Mesothelial cell of epicardium (in vitro differentiated cells): ENCODE data around the gene MYBPC2. TPM values are rescaled to one million over a fixed set of nuclear protein-coding genes. Genes with fewer than 3 reads are reported as not detected.

Source experiments
- DNase-seq, 2 experiments: peaks; one replicate each; pipeline ENCODE4 v3.0.0; 2021; ENCODE audit warnings: low spot score in 2 of 2; ENCODE audit not compliant: unreplicated experiment in 2 of 2
- H3K27ac Mint-ChIP-seq: 2 replicates; pipeline ENCODE4 v1.8.0; 2021; ENCODE audit warnings: mixed read lengths
- H3K27me3 Mint-ChIP-seq: 2 replicates; pipeline ENCODE4 v1.8.0; 2021; ENCODE audit warnings: low read depth, mixed read lengths
- H3K36me3 Mint-ChIP-seq: 2 replicates; pipeline ENCODE4 v1.8.0; 2021; ENCODE audit warnings: mixed read lengths
- H3K4me1 Mint-ChIP-seq: 2 replicates; pipeline ENCODE4 v1.8.0; 2021; ENCODE audit warnings: mixed read lengths
- H3K4me3 Mint-ChIP-seq: 2 replicates; pipeline ENCODE4 v1.8.0; 2021; ENCODE audit warnings: mild to moderate bottlenecking, moderate library complexity, mixed read lengths
- H3K9me3 Mint-ChIP-seq: 2 replicates; pipeline ENCODE4 v1.8.0; 2021; ENCODE audit warnings: mixed read lengths
- CTCF ChIP-seq: fragments of 200-600 bp; sonication (generic); IDR thresholded peaks from one replicate; pipeline ENCODE4 v1.5.0; 2021; ENCODE audit warnings: antibody characterized with exemption; ENCODE audit not compliant: unreplicated experiment
- total RNA-seq: library from RNA; stranded (reverse); gene quantifications from 3 replicates; pipeline ENCODE4 v1.2.1, GENCODE V29; 2021

MYBPC2 gene
- total RNA-seq, 1 donor from 2014 or later = 1.2 TPM

- no peak for DNase-seq
- H3K27me3 Mint-ChIP-seq = peaks cover 18% of the 10 kb centered on the region
- H3K4me3 Mint-ChIP-seq = no peak overlapping the region
- peaks cover 2% of the 10 kb centered on the region for H3K36me3 Mint-ChIP-seq
- TF ChIP-seq CTCF = no peak
- H3K4me1 Mint-ChIP-seq = peaks cover 3% of the 10 kb centered on the region
- no peak overlapping the region for H3K27ac Mint-ChIP-seq
- H3K9me3 Mint-ChIP-seq = no peaks in the 10 kb centered on the region
Measured at GRCh38 chr19:50501186-50501567, 68.5 kb downstream of the MYBPC2 start.

- peaks cover 3% of the 10 kb centered on the region for H3K4me1 Mint-ChIP-seq
- H3K27me3 Mint-ChIP-seq = peaks cover 15% of the 10 kb centered on the region
- no peaks in the 10 kb centered on the region for H3K9me3 Mint-ChIP-seq
- H3K4me3 Mint-ChIP-seq = no peak overlapping the region
- peak overlapping the region; percentile 30 for H3K27ac Mint-ChIP-seq
- TF ChIP-seq CTCF = no peak
- peaks cover 2% of the 10 kb centered on the region for H3K36me3 Mint-ChIP-seq
- DNase-seq = no peak
Measured at GRCh38 chr19:50501568-50502475, 69.1 kb downstream of the MYBPC2 start.

DNA sequence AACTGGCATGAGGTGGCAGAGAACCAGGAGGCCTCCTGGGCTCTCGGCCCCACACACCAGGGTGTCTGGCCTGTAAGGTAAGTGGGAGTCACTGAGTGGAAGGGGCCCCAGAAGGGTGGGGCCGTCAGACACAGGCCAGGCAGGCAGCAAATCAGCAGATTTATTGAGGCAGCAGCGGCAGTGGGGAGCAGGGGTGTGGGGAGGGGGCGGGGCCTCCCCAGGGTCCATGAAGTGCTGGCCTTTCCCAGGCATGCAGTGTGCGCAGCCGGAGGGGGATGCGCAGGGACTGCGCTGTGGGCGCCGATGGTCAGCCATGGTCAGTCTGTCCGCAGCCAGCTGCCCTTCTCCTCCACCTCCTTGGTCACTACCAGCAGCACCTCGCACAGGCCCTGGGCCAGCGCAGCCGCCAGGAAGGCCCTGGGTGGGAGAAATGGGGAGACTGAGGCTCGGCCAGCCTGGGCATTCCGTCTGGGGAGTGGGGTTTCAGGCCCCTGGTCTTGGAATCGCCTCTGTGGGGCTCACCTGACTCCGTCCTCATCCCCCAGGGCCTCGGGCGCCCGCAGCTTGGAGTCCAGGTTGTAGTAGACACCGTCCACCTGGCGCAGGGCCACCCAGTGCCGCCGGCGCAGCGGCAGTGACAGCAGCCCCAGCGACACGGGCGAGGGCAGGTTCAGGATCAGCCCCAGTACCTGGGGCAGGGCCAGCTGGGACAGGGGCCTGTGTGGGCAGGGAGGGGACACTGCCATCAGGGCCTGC lies 73.3 kb downstream of the MYBPC2 start:
- no peaks in the 10 kb centered on the region for H3K9me3 Mint-ChIP-seq
- DNase-seq = no peak
- H3K27ac Mint-ChIP-seq = no peak overlapping the region
- peaks cover 8% of the 10 kb centered on the region for H3K27me3 Mint-ChIP-seq
- no peak for TF ChIP-seq CTCF
- H3K4me3 Mint-ChIP-seq = no peak overlapping the region
- peaks cover 2% of the 10 kb centered on the region for H3K36me3 Mint-ChIP-seq
- peaks cover 4% of the 10 kb centered on the region for H3K4me1 Mint-ChIP-seq

DNA sequence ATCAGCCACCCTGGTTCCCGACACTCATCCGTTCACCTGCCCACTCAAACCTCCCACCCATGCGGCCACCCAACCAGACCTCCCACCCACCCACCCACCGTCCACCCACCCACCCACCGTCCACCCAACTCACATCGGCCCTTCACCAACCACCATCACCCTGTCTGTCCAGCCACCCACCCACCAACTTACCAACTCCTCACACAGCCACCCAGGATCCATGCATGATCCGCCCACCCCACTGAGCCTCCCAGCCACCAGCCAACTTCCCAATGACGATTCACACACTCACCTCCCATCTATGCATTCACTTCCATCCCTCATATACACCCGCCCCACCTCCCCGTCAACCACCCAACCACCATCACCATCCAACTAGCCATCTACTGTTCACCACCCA lies 74.0 kb downstream of the MYBPC2 start:
- no peak overlapping the region for H3K4me3 Mint-ChIP-seq
- H3K36me3 Mint-ChIP-seq = peaks cover 2% of the 10 kb centered on the region
- peaks cover 8% of the 10 kb centered on the region for H3K4me1 Mint-ChIP-seq
- no peak overlapping the region for H3K27ac Mint-ChIP-seq
- TF ChIP-seq CTCF = no peak
- H3K9me3 Mint-ChIP-seq = no peaks in the 10 kb centered on the region
- no peak for DNase-seq
- H3K27me3 Mint-ChIP-seq = peaks cover 3% of the 10 kb centered on the region

- Mint-ChIP-seq H3K4me3 (no peak overlapping the region), H3K9me3 (no peaks in the 10 kb centered on the region), H3K4me1 (peaks cover 10% of the 10 kb centered on the region), H3K27me3 (no peaks in the 10 kb centered on the region), H3K36me3 (peaks cover 2% of the 10 kb centered on the region), H3K27ac (no peak overlapping the region)
- no peak for TF ChIP-seq CTCF
- DNase-seq = no peak
Measured at GRCh38 chr19:50507376-50507775, 74.7 kb downstream of the MYBPC2 start.
